GM18861 (cell line): ENCODE data around the gene NRXN2.
"Not testable (repeated sequence)": the region's sequence is repeated elsewhere in the genome, so short reads cannot be mapped to it uniquely, and the experiment has no call there.

Experiments
- ATAC-seq: cut with Tn5 transposase; IDR thresholded peaks from one replicate; pipeline ENCODE4 v1.9.1; 2021; ENCODE audit not compliant: unreplicated experiment

NRXN2 gene

DNA sequence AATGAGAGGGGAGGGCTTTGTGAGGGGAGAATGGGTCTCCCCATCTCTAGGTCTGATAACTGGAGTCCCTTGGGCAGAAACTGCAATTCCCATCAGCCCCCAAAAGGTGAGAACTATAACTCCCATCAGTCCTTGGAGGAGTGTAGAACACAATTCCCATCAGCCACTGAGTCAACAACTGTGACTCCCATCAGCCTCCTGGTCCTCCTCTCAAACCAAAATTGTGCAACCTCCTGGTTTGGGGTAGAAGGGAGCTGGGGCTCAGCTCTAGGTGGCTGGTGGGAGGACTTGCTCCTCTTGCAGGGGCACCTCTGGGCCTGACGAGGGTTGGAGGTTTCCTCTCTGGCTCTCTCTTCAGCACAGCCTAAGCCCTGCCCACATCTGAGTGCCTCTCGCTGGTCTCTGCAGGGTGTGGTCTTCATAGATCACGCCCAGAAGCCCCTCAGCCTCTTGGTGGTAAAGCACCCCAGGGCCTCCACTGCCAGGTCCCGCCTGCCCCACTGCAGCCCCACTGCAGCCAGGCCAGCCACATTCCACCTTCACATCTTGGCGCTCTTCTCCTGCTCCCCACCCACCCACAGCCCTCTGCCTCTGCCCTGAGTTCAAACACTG is 113.5 kb downstream of the NRXN2 start:
- no peak for ATAC-seq

DNA sequence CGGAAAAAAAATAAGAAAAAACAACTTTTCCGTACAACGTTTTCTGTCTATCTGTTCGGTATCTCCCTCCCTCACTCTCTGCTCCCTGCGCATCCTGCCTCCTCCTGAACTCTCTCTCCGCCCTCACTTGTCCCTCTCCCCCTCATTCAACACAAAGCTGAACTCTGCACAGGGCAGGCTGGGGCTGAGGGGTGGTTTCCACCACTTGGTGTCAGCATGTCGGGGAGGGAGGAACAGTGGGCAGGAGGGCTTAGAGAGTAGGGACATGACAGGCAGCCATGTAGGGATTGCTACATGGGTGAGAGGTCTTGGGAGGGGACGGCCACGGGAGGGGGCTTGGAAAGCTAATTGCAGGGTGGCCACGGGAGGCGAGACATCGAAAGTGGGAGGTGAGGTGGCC is 114.4 kb downstream of the NRXN2 start:
- ATAC-seq: no peak

DNA sequence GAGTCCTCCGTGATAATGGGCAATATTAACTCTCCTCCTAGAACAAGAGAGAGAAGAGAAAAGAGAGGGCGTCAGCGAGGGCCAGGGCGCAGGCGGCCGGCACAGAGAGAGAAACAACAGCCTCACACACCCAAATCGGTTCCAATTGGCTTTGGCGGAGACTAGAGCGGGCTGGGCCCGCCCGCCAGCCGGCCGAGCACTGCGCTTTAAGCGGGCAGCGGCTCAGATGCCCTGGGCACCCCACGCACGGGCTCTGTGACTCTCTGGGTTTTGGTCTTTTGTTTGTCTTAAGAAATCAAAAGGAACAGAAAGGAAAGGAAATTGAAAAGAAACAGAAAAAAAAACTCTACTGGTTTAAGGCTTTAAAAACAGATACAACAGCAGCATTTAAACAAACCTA is 115.0 kb downstream of the NRXN2 start:
- no peak for ATAC-seq

DNA sequence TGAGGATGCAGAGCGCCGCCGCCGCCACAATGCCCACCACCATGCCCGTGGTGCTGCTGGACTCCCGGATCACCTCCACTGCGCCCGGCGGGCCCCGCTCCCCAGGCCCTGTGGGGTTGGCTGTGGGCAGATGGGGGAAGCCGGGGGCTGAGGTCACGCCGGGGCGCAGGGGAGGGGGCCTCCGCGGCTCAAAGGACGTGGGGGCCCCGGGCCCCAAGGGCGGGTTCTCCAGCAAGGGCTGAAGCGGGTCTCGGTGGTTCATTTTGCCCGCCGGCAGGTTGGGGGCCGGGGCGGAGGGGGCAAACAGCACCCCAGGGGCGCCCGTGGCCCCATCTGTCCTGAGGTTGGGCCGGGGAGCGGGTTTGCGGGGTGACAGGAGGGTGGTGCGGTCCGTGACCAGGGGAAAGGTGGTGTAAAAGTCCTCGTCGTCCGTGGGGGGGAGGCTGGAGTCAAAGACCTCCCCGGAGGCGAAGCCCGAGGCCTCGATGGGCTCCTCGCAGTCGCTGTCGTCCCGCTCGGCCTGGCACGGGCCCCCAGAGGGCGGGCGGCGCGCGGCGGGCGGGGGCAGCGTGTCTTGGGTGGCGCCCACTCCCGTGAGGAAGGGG is 115.5 kb downstream of the NRXN2 start:
- no peak for ATAC-seq

DNA sequence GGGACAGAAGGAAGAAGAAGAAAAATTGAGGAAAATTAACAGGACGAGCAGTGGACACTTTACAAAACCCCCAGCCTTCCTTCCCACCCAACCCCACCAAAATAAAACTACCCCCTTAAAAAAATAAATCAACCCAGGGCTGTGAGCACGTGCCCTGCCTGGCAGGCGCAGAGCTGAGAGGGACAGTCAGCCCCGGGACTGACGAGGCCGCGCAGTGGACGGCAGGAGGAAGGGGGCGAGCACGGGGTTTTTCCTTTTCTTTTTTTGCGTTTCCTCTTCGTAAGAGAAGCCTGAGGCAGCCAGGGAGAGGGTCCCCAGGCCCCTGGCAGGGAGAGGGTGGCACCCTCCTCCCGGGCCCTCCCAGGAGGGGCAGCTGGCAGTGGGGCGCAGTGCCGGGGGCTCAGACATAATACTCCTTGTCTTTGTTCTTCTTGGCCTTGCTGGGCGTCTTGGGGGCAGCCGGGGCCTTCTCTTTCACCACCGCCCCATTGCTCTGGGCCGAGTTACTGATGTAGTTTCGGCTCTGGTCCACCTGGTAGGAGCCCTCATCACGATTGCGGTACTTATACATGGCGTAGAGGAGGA is 116.1 kb downstream of the NRXN2 start:
- ATAC-seq: no peak

DNA sequence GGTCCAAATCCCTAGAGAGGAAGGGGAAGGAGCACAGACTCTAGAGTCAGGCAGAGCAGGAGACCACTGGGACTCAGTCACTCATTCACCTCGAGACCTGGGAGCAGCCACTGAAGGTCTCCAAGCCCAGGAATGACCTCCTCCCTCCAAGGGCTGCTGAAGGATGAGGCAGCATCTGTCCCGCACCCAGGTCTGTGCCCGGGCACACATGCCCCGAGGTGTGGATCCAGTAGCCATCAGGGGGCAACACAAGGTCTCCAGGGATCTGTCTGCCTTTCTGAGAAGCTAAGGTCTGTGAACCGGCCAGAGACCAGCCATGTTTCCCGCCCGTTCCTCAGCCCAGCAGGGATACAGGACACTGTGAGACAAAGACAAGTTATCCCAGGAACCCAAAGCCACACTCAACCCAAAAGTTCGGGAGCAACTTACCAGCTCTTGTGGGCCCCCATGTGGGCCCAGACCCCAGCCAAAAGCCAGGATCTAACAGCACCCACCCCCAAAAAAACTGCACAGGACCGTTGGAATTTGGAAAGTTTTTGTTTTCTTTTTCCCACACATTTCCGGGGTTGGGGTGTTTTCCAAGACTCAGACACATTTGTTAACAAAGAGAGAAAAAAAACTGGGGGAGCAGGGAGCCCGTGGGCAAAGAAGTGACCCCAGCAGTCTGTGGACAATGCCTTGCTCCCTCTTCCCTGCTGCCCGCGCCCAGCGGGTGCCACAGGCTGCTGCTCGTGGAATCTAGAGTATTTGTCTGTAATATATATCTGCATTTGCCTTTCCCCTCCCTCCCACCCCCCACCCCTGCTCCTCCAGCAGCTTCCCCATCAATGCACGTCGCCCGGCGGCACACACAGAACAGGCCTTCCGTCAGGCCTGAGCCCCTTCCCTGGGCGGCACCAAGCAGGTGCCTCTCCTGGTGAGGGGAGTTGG is 117.1 kb downstream of the NRXN2 start:
- ATAC-seq: no peak

DNA sequence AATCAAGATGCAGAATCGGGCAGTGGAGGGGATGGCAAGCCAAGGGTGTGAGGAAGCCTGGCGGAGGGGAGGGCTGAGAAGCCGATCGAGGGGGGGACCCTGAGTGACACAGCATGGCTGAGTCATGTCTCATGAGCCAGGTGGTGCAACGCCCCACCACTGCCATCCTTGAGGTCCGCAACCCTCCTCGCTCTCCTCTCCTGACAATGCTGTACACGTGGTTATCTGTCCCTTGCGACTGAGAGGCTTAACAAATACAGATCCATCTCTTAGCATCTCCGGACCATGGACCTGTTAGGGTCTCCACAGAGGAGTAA is 117.8 kb downstream of the NRXN2 start:
- ATAC-seq: no peak

DNA sequence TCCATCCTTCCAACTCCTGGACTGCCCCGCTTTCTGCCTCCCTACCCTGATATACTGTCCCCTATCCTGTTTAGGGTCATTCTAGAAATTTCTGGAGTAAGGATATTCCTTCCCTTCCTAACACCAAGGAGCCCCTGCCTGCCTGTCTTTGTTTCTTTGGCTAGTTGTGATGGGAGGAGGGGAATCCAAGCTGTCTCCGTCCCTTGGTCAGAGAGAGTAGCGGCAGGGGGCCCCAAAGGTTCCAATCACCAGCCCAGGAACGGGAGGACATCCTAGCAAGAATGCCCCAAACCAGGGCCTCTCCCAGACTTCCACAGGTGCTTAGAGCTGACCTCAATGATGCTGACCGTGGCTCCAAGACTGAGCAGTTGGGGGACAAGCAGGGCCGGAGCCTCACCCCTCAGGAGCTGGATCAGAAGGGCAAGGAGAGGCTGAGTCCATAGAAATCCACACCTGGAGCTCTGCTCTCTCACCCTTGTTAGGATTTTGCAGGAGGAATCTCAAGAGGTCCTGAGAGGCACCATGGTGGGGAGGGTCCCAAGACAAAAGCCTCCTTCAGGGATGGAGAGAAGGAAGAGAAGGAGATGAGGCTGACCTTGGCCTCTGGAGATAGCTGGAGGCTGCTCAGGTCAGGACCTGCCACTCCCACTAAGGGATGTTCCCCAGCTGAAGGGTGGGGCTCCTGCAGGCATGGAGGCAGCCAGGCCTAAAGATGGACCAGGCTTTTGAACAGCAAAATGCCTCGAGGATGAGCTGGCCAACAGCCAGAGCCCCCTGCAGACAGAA is 118.3 kb downstream of the NRXN2 start:
- ATAC-seq: no peak

DNA sequence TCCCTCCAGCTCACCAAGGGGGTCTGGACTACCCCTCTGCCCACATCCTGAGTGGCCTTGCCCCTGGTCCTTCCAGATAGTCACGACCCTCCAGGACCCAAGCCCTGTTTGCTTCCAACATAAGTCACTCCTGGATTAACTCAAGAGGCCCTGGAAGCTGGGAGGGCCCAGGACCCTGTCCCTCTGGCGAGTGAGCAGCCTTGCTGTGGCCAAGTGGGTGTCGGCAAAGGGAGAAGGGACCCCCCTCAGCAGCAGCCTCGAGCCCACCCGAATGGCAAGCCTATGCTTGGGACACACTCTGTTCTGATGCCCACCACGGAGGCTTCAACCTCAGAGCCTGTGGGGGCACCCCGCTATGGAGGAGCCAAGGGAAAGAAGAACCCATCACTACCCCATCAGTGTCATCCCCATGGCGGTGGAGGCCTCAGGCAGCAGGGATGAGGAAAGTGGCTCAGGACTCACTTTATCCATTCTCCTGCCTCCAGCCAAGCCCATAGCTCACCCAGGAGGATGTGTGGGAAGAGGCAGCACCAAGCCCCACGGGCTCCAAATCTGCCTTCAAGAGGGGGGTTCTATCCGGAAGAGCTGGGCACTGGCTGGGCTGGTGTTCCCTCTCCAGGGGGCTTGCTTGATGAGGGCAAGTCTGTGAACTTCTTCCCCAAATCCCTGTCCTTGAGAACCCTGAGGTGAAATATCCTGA is 119.4 kb downstream of the NRXN2 start:
- no peak for ATAC-seq

DNA sequence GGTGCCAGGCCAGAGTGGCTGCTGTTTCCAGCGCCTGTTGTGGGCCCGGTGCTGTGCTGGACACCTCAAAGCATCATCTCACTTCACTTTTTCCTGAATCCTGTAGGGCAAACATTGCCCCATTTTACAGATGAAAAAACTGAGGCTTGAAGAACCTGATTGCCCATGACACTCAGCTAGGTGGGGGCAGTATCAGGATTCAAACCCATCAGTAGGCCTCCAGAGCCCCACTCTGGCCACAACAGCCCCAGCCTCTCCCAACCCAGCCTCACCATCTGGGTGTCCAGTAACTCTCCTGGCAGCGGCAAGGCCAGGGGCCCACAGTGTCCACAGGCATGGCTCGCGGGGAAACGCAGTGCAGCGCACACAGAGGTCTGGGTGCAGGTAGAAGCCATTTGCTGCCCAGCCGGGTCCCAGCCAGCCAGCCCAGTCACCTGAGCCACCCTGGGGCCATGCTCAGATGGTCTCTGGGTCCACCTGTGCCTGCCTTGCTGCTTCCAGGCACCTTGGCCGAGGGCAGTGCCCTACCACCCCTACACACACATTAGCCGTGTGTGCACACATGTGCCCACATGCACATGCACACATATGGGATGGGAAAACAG is 120.4 kb downstream of the NRXN2 start:
- ATAC-seq: no peak

DNA sequence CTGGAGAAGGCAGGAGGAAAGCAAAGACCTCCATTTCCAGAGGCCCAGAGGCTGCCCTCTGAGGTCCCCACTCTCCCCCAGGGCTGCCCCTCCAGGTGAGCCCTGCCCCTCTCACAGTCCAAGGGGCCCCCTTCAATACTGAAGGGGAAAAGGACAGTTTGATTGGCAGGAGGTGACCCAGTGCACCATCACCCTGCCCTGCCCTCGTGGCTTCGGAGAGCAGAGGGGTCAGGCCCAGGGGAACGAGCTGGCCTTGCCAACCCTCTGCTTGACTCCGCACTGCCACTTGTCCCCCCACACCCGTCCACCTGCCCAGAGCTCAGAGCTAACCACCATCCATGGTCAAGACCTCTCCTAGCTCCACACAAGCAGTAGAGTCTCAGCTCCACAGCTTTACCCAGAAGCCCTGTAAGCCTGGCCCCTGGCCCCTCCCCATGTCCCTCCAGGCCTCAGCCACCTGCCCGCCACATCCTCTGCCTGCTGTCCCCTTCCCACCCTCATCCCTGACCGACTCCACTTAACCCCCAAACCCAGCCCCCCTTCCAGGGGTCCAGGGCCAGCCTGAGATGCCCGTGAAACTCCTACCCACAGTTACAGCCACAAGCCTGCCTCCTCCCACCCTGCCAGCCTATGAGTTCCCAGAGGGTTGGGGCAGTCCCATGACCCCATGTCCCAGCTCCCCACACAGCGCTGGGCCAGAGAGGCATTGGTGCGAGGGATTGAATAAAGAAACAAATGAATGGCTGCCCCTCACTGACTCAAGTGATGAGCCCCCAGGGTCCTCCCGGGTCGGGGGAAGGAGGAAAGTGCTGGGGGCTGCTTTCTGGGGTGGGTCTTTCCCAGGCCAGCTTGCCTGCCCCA is 121.2 kb downstream of the NRXN2 start:
- ATAC-seq: no peak

DNA sequence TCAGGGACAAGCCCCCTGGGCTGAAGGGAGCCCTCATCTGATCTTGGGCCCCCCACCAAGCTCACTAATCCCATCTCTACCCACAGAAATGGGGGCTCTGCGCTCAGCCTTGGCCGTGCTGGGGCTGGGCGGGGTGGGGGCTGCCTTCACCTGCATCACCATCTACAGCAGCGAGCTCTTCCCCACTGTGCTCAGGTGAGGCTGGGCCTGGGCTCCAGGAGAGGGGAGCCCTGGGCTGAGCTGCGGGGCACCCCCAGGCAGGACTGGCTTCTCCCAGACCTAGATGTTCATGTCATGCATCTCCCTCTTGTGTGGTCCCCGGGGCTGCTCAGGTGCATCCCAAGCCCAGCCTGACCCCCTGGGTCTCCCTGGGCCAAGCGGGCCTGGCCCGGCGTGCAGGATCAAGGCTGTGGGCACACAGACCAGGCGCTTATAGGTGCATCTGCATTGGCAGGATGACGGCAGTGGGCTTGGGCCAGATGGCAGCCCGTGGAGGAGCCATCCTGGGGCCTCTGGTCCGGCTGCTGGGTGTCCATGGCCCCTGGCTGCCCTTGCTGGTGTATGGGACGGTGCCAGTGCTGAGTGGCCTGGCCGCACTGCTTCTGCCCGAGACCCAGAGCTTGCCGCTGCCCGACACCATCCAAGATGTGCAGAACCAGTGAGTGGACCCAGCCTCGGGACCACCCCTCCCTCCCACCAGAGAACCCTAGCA is 122.6 kb downstream of the NRXN2 start:
- ATAC-seq: no peak

DNA sequence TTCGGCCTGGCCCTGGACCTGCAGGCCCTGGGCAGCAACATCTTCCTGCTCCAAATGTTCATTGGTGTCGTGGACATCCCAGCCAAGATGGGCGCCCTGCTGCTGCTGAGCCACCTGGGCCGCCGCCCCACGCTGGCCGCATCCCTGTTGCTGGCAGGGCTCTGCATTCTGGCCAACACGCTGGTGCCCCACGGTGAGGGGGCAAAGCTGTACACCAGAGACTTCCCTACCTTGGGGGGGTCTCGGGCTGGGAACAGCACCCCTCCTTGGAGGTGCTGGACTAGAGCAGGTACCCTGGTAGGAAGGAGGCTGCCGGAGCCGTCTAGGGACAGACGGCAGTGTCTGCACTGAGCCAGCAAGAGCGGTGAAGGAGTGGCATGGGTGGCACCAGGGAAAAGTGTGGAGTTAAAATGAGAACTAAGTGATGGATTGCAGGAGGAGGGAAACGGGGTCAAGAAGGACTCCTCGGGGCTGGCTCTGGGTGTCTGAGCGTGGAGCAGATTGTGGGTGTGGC is 123.2 kb downstream of the NRXN2 start:
- no peak for ATAC-seq

DNA sequence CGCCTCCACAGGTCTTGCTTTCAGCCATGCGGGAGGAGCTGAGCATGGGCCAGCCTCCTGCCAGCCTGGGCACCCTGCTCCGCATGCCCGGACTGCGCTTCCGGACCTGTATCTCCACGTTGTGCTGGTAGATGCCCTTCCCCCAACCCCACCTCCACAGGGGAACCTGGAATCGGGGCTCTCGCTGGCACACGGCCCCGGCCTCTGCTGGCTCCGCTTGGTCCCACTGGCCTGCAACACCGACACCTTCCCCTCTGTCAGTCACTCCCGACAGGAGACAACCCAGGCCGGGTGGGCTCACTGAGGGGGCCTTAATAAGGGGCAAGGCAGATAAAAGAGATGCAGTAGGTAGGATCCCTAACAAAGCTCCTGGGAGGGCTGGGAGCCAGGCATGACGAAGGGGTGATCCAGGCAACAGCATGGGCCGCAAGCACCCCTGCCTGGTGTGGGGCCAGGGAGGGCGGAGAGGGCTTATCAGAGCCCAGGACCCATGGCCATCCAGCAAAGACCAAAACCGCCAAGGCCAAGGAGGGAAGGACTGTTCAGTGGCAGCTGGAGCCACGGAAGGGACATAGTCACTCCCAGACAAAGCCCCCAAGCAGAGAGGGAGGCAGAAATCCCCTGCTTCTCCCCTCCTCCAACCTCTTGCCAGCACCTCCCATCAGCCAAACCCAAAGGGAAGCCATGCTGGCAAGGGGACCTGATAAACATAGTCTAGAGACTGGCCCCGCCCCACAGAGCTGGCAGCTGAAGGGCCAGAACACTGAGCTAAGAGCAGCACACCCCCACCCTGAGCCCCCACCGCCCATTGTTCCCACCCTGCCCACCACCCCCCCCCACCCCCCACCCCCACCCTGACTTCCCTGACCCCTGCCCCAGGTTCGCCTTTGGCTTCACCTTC is 124.0 kb downstream of the NRXN2 start:
- ATAC-seq: no peak

DNA sequence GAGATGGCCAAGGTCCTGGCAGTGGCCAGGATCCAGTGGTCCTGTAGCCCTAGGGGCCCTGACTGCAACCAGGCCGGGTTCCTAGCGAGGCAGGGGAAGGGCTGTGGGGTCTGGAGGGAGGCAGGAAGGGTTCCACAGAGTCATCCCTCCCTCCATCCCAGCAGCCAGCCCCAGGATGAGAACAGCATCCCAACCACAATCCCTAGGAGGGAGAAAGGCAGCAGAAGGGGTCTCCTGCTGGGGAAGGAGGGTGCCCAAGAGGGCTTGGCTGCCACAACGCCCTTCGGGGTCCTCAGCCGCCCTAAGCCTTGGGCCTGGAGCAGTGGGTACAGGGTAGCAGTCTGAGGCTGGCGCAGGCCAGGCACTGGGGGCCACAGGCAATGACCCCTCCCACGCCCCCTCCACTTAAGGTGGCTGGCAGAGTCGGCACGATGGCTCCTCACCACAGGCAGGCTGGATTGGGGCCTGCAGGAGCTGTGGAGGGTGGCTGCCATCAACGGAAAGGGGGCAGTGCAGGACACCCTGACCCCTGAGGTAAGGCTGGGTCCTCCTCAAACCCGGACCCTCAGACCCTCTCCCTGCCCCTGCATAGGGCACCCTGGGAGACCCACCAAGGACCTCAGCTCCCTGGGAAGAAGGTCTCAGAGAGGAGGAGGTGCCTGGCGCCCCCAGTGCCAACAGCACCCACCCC is 124.7 kb downstream of the NRXN2 start:
- no peak for ATAC-seq

DNA sequence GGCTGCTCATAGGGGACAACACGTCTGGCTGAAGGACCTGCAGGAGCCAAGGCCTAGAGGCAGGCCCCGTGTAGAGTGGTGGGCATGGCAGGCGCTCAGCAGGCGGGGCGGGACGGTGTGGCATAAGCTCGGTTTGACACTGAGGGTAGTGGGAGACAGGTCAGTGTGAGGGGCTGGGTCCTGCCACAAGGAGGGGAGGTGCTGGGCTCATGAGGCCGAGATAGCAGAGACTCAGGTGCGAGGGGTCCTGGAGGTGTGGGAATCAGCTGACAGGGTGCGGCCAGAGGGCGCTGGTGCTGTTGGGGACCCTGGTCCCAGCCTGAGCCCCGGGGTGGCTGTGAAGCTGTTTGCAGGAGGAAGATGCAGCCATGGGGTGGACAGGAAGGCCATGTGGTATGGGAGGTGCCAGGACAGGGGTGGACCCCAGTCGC is 125.3 kb downstream of the NRXN2 start:
- ATAC-seq: no peak

DNA sequence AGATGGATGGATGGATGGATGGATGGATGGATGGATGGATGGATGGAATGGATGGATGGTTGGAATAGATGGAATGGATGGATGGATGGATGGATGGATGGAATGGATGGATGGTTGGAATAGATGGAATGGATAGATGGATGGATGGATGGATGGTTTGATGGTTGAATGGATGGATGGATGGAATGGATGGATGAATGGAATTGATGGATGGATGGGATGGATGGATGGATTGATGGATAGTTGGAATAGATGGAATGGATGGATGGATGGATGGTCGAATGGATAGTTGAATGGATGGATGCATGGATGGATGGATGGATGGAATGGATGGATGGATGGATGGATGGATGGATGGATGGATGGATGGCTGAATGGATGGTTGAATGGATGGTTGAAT is 127.1 kb downstream of the NRXN2 start:
- ATAC-seq: not testable (repeated sequence)
